Left renal cortex interstitium (tissue), 4 donors: ENCODE results near the gene PFDN6. TPM values are rescaled to one million over a fixed set of nuclear protein-coding genes. Genes with fewer than 3 reads are reported as not detected.
"Not testable (repeated sequence)": the region's sequence is repeated elsewhere in the genome, so short reads cannot be mapped to it uniquely, and the experiment has no call there.

Experiments
- DNase-seq, 4 donors: peaks; one replicate each; pipeline ENCODE4 v3.0.0-alpha.2; 2013; ENCODE audit warnings: low read depth in 4 of 4, low spot score in 2 of 4, missing footprints in 1 of 4
- polyA plus RNA-seq, 4 donors: library from polyadenylated mRNA; unstranded; fragments of 120-200 nt; gene quantifications; one replicate each; pipeline ENCODE4 v1.2.1, GENCODE V29; 2013; ENCODE audit not compliant: insufficient read length in 4 of 4

Gene PFDN6
- polyA plus RNA-seq, 4 donors = 73.3 to 86.9 (median 74.2) TPM

DNA sequence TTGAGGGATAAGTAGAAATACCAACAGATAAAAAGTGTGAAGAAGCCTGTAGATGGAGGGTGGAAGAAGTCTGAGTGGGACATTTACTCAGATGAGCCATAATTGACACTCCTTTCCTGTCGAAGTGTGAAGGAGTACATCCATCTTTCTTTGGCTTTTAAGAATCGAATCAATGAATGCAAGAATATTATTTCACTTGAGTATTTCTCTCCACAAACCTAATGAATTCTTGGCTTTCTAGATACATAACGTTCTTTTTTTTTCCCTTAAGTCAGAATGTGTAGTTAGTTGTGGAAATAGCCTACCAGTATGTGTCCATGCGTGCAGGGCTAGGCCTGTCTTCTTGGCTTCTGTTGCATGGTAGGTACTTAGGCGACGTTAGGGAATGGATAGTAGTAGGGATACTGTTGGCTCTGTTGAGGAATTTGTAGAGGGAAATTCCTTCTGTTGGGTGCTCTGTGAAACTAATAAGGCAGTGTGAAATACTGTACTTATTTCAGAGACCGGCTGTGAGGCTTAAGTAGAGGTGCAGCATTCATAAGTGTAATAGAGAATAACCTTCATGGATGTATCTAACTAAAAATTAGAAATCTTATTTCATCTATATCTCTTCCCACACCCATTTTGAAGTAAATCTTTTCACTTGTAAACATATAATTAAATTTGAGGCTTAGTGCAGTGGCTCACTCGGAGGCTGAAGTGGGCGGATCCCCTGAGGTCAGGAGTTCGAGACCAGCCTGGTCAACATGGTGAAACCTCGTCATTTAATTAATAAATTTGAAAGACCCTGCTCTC lies 16.1 kb upstream of the PFDN6 start:
- DNase-seq = no peak

DNA sequence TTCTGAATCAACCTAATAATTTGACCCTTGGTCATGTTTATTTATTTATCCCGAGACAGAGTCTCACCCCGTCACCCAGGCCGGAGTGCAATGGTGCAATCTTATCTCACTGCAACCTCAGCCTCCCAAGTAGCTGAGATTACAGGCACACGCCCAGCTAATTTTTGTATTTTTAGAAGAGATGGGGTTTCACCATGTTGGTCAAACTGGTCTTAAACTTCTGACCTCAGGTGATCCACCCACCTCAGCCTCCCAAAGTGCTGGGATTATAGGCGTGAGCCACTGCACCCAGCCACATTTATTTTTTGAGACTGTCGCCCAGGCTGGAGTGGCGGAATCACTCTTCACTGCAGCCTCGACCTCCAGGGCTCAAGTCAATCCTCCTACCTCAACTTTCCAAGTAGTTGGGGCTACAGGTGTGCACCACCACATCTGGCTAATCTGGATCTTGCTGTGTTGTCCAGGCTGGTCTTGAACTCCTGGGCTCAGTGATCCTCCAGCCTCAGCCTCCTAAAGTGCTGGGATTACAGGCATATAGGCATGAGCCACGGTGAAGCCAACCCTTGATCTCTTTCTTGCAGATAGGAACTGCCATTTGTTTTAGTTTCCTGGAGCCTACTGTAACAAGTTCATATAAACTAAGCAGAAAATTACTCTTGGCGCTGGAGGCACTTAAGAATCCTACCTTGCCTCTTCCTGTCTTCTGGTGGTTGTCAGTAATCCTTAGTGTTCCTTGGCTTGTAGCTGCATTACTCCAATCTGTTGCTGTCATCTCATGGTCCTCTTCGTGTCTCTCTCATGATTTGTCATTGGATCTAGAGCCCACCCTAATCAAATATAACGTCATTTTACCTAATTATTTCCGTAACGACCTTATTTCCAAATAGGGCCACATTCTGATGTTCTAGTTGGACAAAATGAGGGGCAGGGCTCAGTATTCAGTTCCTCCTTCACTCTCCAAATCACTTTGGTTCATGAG lies 15.2 kb upstream of the PFDN6 start:
- no peak for DNase-seq

DNA sequence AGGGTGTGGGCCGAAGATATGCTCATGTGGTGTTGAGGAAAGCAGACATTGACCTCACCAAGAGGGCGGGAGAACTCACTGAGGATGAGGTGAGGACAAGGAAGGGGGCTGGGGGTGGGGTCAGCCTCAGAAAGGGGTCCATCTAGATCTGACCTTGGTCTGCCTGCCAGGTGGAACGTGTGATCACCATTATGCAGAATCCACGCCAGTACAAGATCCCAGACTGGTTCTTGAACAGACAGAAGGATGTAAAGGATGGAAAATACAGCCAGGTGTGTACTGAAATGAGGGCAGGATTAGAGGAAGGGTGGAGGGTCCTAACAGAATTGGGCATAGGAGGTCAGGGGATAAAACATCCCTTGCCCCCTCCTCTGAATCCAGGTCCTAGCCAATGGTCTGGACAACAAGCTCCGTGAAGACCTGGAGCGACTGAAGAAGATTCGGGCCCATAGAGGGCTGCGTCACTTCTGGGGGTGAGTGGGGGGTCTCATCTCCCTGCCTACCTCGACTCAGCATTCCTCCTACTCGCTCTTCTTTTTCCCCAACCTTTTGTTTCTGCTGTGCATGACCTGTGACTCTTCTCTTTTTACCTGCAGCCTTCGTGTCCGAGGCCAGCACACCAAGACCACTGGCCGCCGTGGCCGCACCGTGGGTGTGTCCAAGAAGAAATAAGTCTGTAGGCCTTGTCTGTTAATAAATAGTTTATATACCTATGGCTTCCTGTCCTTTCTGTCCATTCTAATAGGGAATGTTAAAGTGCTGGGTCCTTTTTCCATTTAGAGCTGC lies 13.4 kb upstream of the PFDN6 start:
- not testable (repeated sequence) for DNase-seq

DNA sequence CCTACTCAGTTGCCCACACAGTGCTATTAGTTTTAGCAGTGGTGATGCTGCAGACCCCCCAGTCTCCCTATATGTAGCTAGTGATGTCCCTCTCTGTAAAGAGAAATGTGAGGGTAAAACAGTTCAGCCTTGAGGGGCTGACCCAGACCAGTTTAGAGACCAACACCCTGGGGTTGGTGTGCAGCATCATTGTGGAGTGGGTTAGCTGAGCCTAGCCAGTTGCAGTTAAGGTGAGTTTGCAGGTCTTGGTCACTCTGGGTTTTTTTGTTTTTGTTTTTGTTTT lies 12.9 kb upstream of the PFDN6 start:
- no peak for DNase-seq

DNA sequence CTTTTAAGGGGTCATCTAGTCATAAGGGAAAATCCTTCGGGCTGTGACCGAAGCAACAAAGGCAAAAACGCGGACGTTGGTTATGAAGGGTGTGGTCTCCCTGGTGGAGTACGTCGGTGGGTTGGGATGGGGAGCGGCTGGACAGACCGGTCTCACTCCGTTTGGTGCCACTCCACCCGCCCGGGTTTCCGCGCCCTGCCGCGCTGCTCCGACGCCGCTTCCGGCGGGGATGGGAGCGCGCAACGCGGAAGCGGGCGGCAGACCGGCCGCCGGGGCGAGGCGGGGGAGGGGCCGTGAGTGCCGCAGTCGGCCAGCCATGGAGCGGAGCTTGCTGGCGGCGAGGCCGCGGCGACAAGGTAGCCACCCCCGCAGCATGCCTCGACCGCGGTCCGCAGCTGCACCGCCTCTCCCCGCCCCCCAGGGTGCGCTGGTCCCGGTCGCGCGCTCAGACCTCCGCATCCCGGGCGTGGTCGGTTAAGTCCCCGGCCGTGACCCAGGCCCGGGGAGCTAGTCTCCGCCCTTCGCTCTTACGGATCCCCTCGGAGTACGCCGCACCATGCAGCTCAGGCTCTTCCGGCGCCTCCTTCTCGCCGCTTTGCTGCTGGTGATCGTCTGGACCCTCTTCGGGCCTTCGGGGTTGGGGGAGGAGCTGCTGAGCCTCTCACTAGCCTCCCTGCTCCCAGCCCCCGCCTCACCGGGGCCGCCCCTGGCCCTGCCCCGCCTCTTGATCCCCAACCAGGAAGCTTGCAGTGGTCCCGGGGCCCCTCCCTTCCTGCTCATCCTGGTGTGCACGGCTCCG lies 12.3 kb upstream of the PFDN6 start, which contains the start of gene B3GALT4:
Gene B3GALT4 (plus strand): TSS at position 260 of the 799 bp plus-strand sequence. CDS start 297 bp downstream, at position 557.
- DNase-seq = peak in 1 of 4 donors; percentile 49

DNA sequence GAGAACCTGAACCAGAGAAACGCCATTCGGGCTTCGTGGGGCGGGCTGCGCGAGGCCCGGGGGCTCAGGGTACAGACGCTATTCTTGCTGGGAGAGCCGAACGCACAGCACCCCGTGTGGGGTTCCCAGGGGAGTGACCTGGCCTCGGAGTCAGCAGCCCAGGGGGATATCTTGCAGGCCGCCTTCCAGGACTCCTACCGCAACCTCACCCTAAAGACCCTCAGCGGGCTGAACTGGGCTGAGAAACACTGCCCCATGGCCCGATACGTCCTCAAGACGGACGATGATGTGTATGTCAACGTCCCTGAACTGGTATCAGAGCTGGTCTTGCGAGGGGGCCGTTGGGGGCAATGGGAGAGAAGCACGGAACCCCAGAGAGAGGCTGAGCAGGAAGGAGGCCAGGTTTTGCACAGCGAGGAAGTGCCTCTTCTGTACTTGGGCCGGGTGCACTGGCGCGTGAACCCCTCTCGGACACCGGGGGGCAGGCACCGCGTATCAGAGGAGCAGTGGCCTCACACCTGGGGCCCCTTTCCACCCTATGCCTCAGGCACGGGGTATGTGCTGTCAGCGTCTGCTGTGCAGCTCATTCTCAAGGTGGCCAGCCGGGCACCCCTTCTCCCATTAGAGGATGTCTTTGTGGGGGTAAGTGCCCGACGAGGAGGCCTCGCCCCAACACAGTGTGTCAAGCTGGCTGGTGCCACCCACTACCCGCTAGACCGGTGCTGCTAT lies 11.6 kb upstream of the PFDN6 start:
- no peak for DNase-seq

DNA sequence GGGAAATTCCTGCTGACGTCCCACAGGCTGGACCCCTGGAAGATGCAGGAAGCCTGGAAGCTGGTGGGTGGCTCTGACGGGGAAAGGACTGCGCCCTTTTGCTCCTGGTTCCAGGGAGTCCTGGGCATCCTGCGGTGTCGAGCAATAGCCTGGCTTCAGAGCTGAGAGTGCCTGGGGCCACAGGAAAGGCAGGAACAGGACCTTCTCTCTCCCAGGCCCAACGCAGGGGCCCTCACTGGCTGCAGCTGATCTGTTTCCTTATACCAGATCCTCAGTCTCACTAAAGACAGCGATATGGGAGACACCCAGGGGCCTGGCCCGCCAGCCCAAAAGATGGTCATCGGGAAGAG lies 11.0 kb upstream of the PFDN6 start:
- DNase-seq = no peak

DNA sequence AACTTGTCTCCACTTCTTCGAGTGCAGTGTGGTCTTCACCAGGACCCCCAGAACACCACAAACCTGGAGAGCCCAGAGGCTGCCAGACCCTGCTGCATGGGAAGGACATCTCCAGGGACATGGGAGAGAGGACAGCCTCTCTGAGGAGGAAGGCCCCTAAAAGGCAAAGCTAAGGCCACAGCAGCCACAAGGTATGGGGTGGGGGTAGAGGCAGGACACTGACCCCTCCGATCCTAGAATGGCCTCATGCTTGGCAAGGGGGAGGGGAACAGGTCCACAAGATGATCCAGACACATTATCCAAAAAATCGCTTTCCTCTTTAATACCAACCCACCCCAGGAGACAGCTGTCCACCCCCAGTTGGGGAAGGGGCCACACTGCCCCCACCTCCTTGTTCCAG lies 10.6 kb upstream of the PFDN6 start:
- no peak for DNase-seq

DNA sequence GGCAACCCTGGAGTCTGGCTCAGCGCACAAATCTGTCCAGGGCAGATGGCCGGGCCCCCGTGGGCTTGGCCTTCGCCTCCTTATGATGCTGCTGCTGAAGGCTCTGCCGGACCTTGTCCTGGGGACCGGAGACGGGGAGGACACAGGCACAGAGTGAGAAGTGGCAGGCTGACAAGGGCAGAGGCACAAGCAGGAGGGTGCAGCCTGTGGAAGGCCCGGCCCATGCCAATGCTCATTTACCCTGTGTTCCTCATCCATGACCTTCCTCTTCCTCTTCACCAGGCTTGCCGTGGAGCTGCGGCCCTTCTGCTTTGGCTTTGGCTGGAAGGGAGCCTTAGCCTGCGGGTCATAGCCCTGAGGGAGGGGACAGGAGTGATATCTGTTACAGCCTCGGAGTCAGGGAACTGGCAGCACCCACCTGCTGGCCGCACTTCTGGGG lies 10.1 kb upstream of the PFDN6 start:
- no peak for DNase-seq

DNA sequence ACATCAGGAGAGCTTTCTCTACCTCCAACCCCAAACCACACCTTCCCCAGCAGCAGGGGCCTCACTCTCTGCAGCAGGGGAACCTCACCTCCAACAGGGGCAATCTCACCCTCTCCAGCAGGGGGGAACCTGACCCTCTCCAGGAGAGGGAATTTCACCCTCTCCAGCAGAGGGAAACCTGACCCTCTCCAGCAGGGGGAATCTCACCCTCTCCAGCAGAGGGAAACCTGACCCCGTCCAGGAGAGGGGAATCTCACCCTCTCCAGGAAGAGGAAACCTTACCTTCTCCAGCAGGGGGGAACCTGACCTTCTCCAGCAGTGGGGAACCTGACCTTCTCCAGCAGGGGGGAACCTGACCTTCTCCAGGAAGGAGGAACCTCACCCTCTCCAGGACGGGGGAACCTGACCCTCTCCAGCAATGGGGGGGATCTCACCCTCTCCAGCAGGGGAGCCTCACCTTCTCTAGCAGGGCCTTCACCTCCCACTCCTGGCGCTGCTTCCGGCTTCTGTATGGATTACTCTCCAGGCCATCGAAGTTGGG lies 9.4 kb upstream of the PFDN6 start:
- DNase-seq = peak in 1 of 4 donors; percentile 12

DNA sequence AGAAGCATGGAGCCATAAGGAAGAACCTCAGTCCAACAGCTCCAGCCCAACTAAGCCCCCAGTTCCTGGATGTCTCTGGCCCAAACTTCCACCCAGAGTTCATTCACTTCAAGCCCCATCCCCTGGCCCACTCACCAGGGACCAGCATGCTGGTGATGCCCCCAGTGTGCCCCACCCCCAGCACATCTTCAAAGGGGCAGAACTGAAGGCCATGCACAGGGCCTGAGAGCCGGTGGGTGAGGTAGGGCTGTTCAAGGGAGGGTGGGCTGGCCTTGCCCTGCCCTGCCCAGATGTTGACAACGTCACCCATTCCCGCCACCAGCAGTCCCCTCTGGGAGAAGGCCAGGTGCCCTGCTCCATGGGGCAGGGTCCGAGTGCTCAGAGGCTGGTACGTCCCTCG lies 8.9 kb upstream of the PFDN6 start:
- DNase-seq = no peak

DNA sequence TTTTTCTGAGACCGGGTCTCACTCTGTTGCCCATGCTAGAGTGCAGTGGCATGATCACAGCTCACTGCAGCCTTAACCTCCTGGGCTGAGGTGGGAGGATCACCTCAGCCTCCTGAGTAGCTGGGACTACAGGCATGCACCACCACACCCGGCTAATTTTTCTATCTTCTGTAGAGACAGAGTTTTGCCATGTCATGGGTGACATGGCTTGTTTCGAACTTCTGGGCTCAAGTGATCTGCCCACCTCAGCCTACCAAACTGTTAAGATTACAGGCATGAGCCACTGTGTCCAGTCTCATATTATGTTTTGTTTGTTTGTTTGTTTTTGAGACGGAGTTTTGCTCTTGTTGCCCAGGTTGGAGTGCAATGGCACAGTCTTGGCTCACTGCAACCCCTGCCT lies 4.2 kb upstream of the PFDN6 start:
- DNase-seq = not testable (repeated sequence)

DNA sequence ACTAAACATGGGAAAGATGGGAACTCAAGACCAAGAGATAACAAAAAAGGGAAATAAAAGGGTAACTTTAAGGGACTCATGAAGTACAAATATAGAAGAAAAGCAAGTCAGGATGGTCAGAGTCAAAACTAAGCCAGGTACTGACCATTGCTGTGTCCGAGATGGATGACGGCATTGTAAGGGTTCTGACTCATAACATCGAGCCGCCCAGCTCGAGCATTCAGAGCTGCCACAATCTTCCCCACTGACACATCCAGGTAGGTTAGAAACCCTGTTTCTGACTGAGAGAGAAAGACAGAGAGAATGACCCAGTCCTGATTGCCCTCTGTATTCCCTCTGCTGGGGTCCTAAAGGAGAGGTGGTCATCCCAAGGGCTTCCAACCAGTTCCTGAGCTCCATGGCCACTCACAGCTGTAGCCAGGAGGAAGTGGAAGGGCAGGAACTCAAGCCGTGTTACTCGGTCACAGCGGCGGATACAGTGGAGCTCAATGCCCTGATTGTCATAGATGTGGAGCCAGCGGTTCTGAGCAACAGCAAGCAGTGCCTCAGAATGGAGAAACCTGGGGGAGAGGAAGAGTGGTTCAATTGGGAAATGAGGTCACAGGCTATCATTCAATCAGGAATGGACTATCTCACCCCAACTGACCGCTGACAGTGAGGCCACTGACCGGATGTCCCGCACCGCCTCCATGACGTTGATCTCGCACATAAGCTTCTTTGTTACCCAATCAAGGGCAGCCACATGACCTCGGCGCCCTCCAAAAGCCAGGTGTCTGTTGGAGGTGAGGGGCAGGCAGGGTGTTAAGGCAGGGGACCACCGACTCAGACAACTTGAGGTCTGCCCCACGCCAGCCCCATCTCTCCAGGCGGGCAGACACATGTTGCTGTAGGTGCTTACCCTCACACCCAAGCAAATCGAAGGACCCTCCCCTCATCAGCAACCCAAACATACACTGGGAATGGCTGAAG lies 2.2 kb upstream of the PFDN6 start:
- no peak for DNase-seq

DNA sequence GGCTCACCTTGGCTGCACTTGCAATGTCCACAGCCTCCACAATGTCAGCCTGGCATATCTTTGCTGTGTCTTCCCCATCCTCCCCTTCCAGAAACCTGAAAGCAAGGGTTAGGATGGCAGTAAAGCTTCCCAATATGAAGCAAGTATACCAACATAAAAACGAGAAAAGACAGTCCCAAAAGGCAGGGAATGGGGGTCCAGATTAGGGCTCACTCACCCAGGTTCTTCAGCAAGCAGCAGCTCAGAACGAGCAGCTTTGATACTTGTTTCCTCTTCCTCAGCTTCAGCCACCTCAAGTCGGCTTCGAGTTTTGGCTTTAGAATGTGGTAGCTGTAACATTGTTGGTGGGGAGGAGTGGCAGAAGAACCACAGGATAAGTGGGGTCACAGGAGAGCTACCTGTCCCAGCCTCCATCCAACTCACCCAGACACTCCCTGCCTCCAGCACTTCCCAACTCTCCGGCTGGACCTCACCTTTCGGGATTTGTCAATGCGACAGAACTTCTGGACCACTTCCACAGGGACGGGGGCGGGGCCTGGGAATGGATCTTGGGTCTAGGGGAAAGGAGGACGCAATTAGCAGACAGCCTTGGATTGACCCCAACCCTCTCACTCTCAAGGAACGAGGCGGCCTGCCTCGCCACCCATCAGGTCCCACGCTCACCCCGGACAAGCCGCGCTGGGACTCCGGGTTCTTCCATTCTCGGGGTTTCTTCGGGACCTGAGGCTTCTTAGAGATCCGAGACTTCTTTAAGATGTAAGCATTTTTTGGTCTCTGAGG lies 1.1 kb upstream of the PFDN6 start:
- no peak for DNase-seq

DNA sequence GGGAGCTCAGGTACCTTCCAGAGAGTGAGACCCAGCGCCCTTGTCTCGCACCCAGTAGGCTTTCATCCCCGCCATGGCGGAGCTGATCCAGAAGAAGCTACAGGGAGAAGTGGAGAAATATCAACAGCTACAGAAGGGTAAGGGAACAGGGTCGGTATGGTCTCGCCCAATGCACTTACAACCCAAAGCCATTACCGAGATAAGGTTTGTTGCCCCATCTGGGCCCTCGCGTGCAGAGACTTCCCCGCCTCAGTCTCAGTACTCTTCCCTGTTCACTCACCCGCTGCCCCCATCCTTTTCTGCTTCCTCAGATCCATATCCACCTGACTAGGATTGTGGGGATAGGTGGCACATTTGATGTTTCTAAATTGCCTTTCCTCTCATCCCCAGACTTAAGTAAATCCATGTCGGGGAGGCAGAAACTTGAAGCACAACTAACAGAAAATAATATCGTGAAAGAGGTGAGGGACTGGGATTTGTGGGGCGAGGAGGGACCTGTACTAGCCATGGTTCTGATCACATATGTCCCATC lies 449 bp downstream of the PFDN6 start:
- DNase-seq = no peak

DNA sequence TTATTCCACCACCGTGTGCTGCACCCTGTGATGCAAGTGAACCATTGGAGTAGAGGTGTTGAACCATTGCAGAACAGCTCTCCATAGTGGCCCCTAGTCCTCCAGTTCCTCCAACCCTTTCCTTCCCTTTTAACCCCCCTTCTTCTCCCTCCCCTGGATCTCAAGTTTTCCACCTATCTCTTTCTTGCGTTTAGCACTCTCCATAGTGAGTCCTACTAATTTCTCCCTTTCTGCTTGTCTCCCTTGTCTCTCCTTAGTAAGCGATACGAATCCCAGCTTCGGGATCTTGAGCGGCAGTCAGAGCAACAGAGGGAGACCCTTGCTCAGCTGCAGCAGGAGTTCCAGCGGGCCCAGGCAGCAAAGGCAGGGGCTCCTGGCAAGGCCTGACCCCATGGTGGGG lies 1.1 kb downstream of the PFDN6 start:
- no peak for DNase-seq
